COLO829 (cell line): ENCODE data around the gene FHIT.
"Not testable (repeated sequence)": the region's sequence is repeated elsewhere in the genome, so short reads cannot be mapped to it uniquely, and the experiment has no call there.

ENCODE experiments used
- DNase-seq: peaks from one replicate; pipeline ENCODE4 v3.0.0; 2012; ENCODE audit warnings: low spot score

The FHIT gene

DNA sequence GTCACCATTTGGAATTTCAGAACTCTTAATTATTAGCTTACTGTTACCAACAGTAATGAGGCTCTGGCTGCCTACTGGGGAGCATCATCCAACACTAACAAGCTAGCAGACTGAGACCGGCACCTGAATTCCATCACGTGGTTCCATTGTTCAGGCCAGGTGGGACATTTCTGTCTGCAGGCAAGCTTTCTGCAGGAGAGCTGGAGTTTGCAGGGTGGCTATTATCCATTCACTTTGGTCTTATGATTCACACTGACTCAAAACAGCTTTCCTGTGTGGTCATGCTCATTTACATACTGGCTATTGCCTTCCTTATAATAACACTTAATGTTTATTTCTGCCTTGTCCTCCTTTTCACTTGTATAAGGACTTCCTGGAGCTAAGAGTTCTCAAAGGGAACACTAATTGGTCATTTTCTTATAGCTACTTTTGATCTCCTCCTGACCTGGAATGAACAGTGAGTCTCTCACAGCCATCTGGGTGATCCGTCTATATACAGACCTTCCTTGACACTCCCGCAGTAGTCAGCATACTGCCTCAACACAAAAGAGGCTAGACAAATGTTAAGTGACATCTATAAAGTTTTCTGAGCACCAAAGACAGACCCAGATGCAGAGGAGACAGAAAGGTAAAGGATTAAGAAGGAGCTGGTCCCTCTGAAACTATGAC lies 695.4 kb downstream of the FHIT start:
- DNase-seq = peak; percentile 42

DNA sequence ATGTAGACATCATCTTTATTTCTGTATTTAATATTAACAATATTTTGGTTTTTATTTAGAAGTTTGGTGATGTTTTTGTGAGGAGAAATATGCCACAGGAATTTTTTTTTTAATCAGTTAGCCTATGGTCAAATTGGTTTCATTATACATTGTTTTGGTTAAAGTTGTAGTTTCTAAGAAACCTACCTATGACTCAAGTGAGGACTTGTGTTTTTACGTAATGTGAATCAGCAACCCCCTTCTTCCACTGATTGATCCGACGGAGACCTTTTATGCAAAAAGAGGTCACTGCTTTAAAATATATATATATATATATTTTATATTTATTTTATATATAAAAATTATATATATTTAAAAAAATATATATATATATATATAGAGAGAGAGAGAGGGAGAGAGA lies 698.1 kb downstream of the FHIT start:
- DNase-seq = no peak

GRCh38 chr3:60552581-60552980 lies 698.7 kb downstream of the FHIT start:
- DNase-seq = no peak

DNA sequence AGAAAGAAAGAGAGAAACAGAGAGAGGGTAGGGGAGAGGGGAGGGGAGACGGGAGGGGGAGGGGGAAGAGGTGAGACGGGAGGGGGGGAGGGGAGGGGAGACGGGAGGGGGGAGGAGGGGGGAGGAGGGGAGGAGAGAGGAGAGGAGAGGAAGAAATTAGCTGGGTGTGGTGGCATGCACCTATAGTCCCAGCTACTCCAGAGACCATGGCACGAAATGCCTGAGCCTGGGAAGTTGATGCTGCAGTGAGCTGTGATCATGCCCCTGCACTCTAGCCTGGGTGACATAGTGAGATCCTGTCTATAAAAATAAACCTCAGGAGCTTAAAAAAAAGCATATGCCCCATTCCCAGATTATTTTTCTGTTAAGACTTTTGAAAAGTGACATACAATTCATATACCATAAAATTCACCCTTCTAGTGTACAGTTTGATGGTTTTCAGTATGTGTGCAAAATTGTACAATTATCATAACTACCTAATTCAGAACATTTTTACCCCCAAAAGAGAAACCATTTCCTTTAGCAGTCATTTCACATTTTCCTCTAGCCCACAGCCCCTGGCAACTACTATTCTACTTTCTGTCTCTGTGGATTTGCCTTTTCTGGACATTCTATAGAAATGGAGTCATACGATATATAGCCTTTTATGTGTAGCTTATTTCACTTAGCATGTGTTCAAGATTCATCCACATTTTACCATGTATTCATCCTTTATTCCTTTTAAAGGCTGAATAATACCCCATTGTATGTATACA lies 699.6 kb downstream of the FHIT start:
- DNase-seq = no peak

DNA sequence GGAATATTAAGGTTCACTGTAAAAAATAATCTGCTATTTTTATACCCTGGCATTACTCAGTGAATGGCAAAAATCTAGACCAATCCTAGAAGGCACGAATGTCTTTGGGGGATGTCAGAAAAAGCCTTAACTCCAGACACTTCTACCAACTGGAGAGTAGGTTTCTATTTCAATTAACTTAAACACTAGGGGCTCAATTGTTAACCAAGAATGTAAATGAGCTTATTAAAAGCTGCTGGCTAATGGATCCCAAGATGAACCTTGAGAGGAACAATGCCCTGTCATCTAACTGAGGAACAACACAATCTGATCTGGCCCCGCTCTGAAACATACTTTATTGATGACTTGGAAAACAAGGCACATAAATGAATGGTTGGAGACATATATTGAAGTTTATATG lies 701.4 kb downstream of the FHIT start:
- no peak for DNase-seq

DNA sequence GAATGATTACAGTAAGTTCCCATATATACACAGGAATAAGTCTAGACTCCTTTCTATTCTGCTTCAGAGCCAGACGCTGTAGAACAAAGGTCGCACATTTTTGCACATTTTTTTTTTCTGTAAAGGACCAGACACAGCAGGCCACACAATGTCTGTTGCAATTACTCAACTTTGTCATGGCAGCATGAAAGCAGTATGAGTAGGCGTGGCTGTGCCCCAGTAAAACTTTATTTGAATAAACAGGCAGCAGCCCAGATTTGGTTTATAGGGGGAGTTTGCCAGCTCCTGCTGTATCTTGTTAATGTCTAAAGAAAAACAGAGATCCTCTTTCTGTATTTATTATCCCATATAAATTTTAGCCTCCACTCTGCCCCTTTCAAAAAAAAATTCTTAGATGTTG lies 708.3 kb downstream of the FHIT start:
- DNase-seq = no peak

- DNase-seq = not testable (repeated sequence)
Observed at GRCh38 chr3:60539394-60539793, 711.9 kb downstream of the FHIT start.

GRCh38 chr3:60536420-60536819 lies 714.8 kb downstream of the FHIT start:
- no peak for DNase-seq

DNA sequence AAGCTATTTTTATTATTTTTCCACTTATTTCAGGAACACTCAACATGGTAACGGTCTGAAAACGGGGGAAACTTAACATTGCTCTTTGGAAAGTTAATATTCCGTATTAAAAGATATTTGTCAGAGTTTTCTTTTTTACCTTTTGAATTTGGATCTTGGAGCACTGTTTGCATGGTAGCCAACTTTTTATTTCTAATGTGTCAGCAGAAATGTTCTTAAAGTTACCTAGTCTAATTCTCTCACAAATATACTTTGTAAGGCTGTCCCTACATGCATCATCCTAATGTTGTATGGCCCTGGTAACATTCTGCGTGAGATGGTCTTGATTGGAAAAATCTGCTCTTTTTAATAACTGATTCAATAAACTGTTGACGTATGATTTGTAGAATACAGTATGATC lies 719.5 kb downstream of the FHIT start:
- DNase-seq = no peak

DNA sequence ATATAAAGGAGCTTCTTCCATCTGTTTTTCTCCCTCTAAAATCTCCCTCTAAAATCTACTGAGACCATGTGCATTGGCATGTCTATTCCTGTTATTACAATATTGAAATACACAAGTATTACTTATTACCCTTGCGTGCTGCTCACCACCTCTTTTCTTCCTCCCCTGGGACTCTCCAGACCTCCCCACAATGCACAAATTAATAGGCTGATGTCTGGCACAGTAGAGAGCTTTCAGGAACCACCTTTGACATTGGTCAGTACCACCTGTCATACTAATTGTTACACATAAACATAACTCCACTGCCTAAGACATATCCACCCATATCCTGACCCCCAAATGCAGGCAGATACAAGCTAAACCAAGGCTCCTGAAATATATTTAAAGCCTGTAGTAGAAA lies 722.6 kb downstream of the FHIT start:
- DNase-seq = no peak

DNA sequence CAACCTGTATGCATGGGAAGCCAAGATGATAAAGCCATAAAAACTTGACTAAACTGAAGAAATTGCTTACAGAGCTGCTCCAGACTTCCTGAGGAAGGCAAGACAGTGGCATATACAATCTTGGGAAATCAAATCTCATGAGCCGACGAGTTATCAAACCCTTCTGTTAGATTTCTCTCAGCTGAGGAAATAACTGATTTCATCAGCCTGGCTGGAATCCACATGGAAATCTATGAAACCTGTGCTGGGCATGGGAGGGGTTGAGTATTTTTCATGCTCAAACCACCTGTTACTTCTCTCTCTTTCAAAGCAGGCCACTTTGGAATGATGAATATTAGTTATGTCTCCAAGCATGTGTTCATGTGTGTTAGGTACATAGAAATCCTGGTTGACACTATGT lies 727.7 kb downstream of the FHIT start:
- no peak for DNase-seq

GRCh38 chr3:60517134-60517533 lies 734.1 kb downstream of the FHIT start:
- no peak for DNase-seq

GRCh38 chr3:60514866-60515265 lies 736.4 kb downstream of the FHIT start:
- DNase-seq = no peak

GRCh38 chr3:60514085-60514649 lies 737.1 kb downstream of the FHIT start:
- DNase-seq = no peak

GRCh38 chr3:60513241-60513640 lies 738.0 kb downstream of the FHIT start:
- no peak for DNase-seq

DNA sequence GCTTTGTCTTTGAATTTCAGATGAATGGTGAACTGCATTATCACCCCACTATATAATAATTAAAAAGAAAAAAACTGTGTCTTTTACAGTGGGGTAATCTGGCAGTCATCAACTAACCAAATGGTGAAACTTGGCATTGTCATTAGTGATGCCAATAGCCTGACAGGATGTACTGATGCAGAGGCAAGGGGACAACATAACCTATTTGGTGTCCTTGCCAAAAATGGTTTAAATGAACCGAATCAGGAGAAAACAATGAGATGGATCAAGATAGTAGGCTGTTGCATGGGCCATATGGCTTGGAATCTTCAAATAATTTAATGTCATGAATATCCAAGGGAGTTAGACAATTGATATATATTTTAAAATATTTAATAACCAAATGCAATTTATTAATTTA lies 738.7 kb downstream of the FHIT start:
- DNase-seq = no peak

- DNase-seq = no peak
Observed at GRCh38 chr3:60509471-60509870, 741.8 kb downstream of the FHIT start.

- no peak for DNase-seq
Observed at GRCh38 chr3:60504827-60505457, 746.3 kb downstream of the FHIT start.

DNA sequence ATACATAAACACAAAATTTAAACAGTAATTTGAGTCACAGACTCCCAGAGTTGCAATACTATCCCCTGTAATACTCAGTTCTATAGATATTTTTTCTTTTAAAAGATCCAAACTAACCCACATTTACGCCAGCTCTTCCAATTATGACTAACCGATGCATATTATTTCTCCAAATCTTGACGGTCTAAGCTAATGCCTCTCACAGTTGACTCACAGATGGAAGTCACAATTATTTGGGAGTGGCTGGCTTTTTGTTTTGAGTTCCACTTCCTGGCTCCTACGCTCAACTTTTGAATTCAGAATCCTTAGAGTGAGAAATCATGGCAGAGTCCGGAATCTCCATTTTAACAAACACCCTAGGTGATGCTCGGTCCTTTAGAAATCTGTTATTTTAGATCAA lies 749.9 kb downstream of the FHIT start:
- DNase-seq = no peak

DNA sequence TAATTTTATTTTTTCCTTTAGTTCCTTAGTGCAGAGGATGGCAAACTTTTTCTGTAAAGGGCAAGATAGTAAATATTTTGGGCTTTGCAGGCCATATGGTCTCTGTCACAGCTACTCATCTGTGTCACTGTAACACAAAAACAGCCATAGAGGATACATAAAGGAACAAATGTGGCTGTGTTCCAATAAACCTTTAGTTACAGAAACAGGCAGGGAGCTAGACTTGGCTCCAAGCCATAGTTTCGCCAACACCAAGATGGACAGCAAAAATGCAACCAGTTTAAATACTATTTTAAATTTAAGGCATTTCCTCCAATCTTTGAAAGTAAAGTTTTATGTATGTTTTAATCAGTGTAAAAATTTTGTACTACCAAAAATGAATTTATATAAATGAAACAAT lies 753.4 kb downstream of the FHIT start:
- no peak for DNase-seq

DNA sequence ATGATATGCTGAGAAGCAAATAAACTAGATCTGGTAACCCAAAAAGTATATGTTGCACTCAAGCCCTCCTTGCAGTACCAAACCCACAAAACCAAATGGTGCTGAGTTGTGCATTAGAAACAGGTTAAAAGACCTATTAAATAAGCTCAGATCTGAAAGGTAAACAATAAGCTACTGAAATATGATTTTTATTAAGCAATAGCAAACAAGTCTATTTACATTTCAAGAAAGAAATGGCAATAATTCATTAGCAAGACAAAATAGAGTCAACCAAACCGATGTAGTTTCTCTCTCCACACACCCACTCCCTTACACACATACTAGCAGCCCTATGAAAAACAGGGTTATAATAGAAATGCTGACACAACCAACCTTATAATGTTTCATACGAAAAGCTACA lies 760.3 kb downstream of the FHIT start:
- no peak for DNase-seq

DNA sequence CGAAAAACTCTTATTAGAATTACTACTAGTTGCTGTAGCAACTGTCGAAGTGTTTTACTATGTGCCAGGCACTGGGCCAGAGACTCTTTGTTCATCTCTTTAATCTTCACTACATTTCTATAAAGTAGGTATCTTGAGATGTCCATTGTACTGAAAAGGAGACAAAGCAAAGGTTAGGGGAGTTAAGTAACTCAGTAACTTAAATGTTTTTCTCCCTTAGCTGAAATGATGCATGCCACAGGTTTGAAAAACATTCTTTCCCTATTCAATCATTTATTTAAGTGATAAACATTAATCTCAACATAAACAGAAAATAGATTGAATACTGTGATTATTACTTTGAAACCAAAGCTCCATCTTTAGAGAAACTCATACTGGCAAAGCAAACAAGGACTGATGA lies 776.2 kb downstream of the FHIT start:
- no peak for DNase-seq

- no peak for DNase-seq
Observed at GRCh38 chr3:60469481-60469880, 781.8 kb downstream of the FHIT start.
